ENCODE data around the gene ENOX2.

DNA sequence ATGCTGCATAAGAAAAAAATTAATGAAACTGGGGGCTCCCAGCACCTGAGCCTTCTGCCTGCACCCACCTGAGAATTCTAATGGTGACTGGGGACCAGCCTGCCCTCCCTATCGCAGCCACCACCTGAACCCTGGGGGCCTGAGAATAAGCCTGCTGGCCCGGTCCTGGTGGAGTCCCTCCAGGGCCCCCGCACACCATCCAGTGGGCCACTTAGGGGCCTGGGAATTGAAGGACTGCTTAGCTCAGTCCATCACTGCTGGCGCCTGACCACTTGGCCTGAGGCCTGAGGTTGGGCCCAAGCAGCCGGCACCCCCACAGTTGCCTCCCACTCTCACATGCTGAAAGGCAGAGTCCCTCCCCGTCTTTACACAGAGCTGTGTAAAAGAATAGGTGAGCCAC is 230.8 kb downstream of the ENOX2 start:
- TF ChIP-seq POLR2A (IDR thresholded peaks at IDR 0.05; ENCODE audit: low read depth, low read length) = no peak
- TF ChIP-seq TAF1 (IDR thresholded peaks at IDR 0.05; ENCODE audit: low read depth, low read length) = no peak
- TF ChIP-seq POLR2AphosphoS5 (IDR thresholded peaks at IDR 0.05; ENCODE audit: low read depth, low read length) = no peak
- TF ChIP-seq SPI1 (IDR thresholded peaks at IDR 0.05; ENCODE audit: low read depth, low read length) = no peak
